Medulla oblongata (tissue), 1 donor: ENCODE results near the gene DNASE2.
"Not testable (repeated sequence)": the region's sequence is repeated elsewhere in the genome, so short reads cannot be mapped to it uniquely, and the experiment has no call there.

Experiments used
- DNase-seq: peaks from one replicate; pipeline ENCODE4 v3.0.0-alpha.2; 2015; ENCODE audit errors: extremely low spot score

Gene DNASE2

DNA sequence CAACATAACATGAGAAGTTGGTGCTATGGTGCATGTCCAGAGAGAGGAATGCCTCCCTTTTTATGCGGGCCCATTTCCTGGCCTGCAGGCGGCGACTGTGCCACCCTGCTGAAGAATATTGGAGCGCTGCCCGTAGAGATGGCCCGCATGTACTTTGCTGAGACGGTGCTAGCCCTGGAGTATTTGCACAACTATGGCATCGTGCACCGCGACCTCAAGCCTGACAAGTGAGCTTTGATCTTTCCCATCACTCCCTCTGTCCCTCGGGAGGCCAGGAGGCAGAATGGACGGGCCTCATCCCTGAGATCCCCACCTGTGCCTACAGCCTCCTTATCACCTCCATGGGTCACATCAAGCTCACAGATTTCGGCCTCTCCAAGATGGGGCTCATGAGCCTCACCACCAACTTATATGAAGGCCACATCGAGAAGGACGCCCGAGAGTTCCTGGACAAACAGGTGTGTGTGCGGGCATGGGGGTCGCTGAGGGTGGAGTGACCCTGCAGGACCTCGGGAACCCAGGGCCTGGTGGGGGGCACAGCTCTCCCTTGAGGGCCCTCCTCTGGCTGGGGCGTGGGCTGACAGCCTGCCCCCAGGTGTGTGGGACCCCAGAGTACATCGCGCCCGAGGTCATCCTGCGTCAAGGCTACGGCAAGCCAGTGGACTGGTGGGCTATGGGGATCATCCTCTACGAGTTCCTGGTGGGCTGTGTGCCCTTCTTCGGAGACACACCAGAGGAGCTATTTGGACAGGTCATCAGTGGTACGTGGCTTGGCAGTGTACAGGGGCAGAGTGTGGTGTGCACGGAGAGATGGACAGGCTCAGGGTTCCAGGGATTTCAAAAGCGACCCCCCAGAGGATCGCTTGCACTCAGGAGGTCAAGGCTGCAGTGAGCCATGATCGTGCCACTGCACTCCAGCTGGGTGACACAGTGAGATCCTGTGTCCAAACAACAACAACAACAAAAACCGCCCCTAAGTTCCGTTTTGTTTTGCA, 16.2 kb downstream of the DNASE2 start:
- no peak for DNase-seq

- no peak for DNase-seq
Measured at GRCh38 chr19:12864143-12864542, 17.1 kb downstream of the DNASE2 start.

GRCh38 chr19:12859546-12859945, 21.7 kb downstream of the DNASE2 start:
- DNase-seq = no peak

- DNase-seq = no peak
Measured at GRCh38 chr19:12858041-12858928, 23.0 kb downstream of the DNASE2 start.

- DNase-seq = no peak
Measured at GRCh38 chr19:12856653-12857052, 24.6 kb downstream of the DNASE2 start.

DNA sequence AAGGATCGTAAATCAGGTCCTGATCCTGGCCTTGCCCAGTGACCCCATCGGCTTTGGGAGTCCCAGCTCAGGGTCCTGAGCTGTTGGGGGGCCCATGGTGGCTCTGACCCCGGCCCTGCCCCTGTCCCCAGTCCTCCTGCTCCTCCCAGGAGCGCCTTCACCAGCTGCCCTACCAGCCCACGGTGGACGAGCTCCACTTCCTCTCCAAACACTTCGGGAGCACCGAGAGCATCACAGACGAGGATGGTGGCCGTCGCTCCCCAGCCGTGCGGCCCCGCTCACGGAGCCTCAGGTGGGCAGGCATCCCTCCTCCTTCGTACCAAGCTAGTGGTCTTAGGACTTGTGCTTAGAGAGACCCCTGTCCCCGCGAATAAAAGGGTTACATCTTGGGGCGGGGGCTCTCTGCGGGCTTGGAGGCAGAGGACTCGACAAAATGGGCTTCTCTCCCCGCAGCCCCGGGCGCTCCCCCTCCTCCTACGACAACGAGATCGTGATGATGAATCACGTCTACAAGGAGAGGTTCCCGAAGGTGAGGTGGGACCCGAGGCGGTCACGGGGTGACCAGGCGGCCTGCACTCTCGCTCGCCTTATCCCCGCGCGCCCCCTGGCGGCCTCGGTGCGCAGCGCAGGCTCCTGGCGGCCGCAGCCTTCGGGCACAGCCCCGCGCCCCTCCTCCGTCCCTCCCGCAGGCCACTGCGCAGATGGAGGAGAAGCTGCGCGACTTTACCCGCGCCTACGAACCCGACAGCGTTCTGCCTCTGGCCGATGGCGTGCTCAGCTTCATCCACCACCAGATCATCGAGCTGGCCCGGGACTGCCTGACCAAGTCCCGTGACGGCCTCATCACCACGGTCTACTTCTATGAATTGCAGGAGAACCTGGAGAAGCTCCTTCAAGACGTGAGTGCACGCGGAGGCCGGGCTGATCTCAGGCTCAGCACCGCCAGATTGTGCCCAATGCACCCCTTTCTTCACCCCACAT, 33.8 kb downstream of the DNASE2 start:
- peak; percentile 82 for DNase-seq

GRCh38 chr19:12846613-12847012, 34.6 kb downstream of the DNASE2 start:
- not testable (repeated sequence) for DNase-seq

DNA sequence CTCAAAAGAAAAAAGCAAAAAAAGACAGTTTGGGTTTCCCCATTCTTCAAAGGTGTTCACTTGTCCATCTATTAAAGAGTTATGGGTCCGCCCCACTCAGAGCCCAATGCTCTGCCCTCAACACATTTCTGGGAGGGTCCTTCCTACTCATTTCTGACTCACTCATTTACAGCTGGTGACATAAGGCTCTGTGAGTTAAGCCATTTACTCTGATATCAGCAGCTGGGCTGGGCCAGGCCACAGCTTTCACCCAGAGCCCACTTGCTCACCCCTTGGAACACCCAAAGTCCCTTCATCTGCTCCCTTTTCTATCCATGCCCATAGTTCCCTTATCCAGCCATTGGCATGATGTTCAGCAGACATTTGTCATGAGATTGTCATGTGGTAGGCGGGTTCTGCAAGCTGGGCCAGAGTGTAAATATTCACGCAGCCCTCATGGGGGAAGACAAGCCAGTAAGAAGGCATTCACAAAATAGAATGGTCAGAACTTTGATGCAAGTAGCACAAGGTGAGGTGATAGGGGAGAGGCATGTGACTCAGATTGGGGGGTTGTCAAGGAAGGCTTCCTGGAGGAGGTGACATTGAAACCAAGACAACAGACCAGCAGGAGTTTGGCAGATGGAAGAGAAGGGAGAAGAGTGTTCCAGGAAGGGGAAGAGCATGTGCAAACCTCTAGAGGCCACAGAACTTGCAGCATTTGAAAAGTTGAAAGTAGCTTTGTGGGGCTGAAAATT, 37.1 kb downstream of the DNASE2 start:
- DNase-seq = no peak

GRCh38 chr19:12843328-12843727, 37.9 kb downstream of the DNASE2 start:
- DNase-seq = no peak

GRCh38 chr19:12842511-12842910, 38.7 kb downstream of the DNASE2 start:
- DNase-seq = no peak

DNA sequence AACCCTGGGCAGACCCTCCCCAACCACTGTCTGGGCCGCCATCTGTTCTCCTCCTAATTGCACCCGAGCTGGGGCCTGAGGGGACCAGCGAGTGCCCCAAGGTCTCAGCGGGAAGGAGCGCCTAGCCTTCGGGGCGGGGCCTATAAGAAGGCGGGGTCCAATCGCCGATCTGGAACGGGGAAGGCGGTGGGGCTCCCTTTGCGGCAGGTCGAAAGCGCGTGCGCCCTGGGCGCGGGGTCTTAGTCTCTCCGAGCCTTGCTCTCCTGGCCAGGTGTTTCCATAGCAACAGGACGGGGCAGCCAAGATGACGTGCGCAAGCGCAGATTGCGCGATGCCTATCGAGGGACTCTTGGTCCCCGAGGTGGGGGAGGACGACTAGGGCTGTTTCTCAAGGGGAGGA, 40.2 kb downstream of the DNASE2 start:
- no peak for DNase-seq

DNA sequence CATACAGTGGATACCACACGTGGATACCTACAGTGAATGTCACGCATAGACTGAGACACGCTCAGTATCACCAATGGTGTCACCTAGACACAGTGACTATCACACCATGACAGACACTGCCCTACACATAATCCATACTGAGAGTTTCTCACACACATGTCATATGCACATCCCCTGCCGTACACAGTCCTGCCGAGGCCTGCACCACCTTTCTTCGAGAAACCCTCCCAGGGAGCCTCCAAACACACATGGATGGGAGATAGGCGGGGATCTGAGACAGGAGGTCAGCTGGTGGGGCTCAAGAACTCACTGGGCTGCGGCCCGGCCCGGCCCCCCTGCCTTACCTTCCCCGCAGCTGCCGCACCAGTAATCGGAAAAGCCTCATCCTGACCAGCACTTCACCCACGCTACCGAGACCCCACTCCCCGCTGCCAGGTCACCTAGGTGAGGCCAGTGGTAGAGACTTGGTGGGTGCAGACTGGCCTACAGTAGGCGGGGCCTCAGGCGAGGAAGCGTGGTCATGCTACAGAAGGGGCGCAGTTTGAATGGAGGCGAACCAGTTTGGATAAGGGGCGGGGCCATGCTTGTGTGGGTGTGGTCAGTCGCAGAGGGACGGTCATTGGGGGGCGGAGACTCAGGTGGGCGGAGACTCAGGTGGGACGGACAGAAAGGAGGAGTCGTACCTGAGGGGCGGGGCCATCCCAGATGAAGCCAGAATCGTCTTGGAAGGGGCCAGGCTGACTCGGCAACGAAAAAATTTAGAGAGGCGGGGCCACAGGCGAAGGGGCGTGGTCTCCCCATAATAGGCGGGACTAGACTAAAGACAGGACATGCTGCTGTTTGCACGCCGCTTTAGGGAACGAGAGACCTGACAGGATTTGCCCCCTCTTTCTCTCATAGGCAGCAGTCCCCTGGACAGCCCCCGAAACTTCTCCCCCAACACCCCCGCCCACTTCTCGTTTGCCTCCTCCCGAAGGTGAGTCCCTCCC, 40.9 kb downstream of the DNASE2 start:
- DNase-seq = no peak

- no peak for DNase-seq
Measured at GRCh38 chr19:12838886-12839756, 42.1 kb downstream of the DNASE2 start.

GRCh38 chr19:12838182-12838885, 42.9 kb downstream of the DNASE2 start, which contains the start of gene MAST1:
MAST1 (plus strand) TSS chr19:12838515; CDS start chr19:12838573, 58 bp downstream.
- no peak for DNase-seq

DNA sequence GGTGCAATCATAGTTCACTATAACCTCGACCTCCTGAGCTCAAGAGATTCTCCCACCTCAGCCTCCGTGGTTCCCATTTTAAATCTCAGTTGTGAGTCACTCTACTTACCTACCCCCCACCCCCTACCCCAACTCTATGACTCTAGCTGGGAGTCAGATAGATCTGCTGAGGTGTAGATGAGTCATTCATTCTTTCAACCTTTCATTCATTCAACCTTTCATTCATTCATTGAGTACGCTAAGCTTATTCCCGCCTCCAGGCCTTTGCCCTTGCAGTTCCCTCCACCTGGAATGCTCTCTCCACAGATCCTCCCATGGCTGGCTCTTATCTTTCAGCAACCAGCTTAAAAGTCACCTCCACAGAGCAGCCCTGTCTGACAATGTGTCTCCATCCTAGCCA, 44.0 kb downstream of the DNASE2 start:
- no peak for DNase-seq

DNA sequence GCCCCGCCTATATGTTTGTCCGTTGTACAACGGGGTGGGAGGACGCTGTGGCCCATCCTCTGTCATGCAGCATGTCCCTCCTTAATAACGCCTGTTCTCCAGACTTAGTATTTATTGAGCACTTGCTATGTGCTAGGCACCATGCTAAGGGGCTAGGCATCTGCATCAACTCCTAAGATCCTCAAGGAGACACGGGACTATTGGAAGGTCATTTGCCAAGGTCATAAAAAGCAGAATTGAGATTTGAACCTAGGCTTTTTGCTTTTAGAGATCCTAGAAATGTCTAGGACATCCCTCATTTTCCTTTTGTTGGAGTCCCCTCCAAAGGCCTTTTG, 44.8 kb downstream of the DNASE2 start:
- DNase-seq = no peak

DNA sequence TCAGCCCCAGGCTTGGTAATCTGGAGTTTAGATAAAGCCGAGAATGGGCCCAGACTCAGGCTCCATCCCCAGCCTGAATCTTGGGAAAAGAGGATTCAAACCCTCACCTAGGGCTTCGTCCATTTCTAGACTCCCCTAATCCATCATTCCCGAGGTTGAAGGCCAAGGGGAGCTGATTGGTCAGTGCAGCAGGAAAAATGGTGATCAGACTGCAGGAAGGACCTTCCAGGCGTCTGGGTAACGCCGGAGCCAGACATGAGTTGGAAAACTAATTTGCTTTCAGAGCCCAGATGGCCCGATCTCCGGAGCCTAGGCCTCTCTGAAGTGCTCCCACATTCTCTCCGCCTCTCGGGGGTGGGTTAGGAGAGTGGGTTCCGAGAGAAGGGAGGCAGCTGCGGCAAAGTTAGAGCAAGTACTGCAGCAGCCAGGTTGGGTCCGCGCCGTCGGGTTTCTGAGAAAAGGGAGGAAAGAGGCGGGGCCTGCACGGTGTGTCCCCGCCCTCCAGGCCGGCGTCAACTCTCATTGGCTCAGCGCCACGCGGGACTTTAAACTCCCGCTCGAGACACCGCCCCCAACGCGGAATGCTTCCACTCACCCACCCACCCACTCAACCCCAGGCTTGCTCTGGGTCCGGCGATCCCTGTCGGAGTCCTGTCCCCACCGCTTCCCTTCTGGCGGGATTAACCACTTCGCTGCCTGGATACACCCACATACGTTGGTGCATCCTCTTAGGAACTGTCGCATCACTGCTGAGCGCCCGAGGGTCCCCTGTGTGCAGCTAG, 46.1 kb downstream of the DNASE2 start:
- no peak for DNase-seq
